CD4-positive, alpha-beta memory T cell (primary cell): ENCODE data around the gene HS6ST3. TPM values are rescaled to one million over a fixed set of nuclear protein-coding genes. Genes with fewer than 3 reads are reported as not detected.

Experiments used
- CTCF ChIA-PET: fragments of 350-600 bp; sonication (Branson Sonifier 250); formaldehyde crosslinking; loops from one replicate; lab custom pipeline; 2021; ENCODE audit warnings: inconsistent platforms; ENCODE audit not compliant: partially characterized antibody; lab: Charles Lee
- POLR2A ChIA-PET: fragments of 350-600 bp; sonication (Branson Sonifier 250); formaldehyde crosslinking; loops from one replicate; lab custom pipeline; 2021; ENCODE audit not compliant: partially characterized antibody; lab: Charles Lee
- DNase-seq, 5 donors: peaks; one replicate each; pipeline versions ENCODE4 v3.0.0 to v3.0.0-alpha.2; 2020 to 2022; ENCODE audit warnings: mixed read lengths in 1 of 5
- H3K27ac ChIP-seq: one replicate; pipeline ENCODE4 v1.7.0; 2013; ENCODE audit warnings: low read depth, low read length
- H3K27me3 ChIP-seq: 2 replicates; pipeline ENCODE4 v1.7.0; 2013; ENCODE audit warnings: mild to moderate bottlenecking, low read length, moderate library complexity; ENCODE audit not compliant: insufficient read depth
- H3K36me3 ChIP-seq: 2 replicates; pipeline ENCODE4 v1.7.0; 2013; ENCODE audit warnings: mild to moderate bottlenecking, low read length, moderate library complexity; ENCODE audit not compliant: insufficient read depth
- H3K4me1 ChIP-seq: 2 replicates; pipeline ENCODE4 v1.7.0; 2013; ENCODE audit warnings: mild to moderate bottlenecking, low read length, moderate library complexity; ENCODE audit not compliant: insufficient read depth
- H3K4me3 ChIP-seq, 2 donors: one replicate each; pipeline ENCODE4 v1.7.0; 2013; ENCODE audit warnings: low read length in 2 of 2, mild to moderate bottlenecking in 1 of 2
- H3K9me3 ChIP-seq, 2 donors: one replicate each; pipeline ENCODE4 v1.7.0; 2013; ENCODE audit warnings: low read length in 2 of 2, control low read depth in 1 of 2; ENCODE audit not compliant: control insufficient read depth in 1 of 2
- H3K27ac Mint-ChIP-seq, 7 donors: one replicate each; pipeline ENCODE4 v1.8.0; 2020 to 2021; ENCODE audit warnings: mixed read lengths in 7 of 7, mild to moderate bottlenecking in 6 of 7, inconsistent platforms in 3 of 7, moderate library complexity in 3 of 7
- H3K27me3 Mint-ChIP-seq, 2 donors: one replicate each; pipeline ENCODE4 v1.8.0; 2020 to 2021; ENCODE audit warnings: mixed read lengths in 2 of 2
- H3K36me3 Mint-ChIP-seq, 2 donors: one replicate each; pipeline ENCODE4 v1.8.0; 2020 to 2021; ENCODE audit warnings: mixed read lengths in 2 of 2, inconsistent platforms in 1 of 2, mild to moderate bottlenecking in 1 of 2
- H3K4me1 Mint-ChIP-seq, 4 donors: one replicate each; pipeline ENCODE4 v1.8.0; 2020 to 2021; ENCODE audit warnings: mixed read lengths in 4 of 4, mild to moderate bottlenecking in 1 of 4
- H3K4me3 Mint-ChIP-seq, 8 donors: one replicate each; pipeline ENCODE4 v1.8.0; 2020 to 2021; ENCODE audit warnings: mixed read lengths in 8 of 8, mild to moderate bottlenecking in 7 of 8, moderate library complexity in 6 of 8, inconsistent platforms in 3 of 8
- H3K9me3 Mint-ChIP-seq, 8 donors: one replicate each; pipeline ENCODE4 v1.8.0; 2020 to 2021; ENCODE audit warnings: mixed read lengths in 8 of 8, mild to moderate bottlenecking in 5 of 8, inconsistent platforms in 3 of 8, moderate library complexity in 1 of 8
- intact Hi-C: fragments of 100-400 bp; cut with micrococcal nuclease; formaldehyde crosslinking; loops from one replicate; pipeline ENCODE4 v1.15.1; 2023
- polyA plus RNA-seq, 2 donors: library from polyadenylated mRNA; unstranded; fragments of 300-500 nt; fragmentation: Illumina TruSeq; gene quantifications; one replicate each; pipeline ENCODE4 v1.2.3, GENCODE V29; 2021
- total RNA-seq, 2 experiments: library from RNA; stranded (reverse); gene quantifications; one replicate each; pipeline ENCODE4 v1.2.3, GENCODE V29; 2021

HS6ST3 gene
- total and polyA plus RNA-seq, 4 experiments from 2014 or later = not detected

GRCh38 chr13:96273196-96273595, 183.3 kb downstream of the HS6ST3 start:
- no peaks in the 10 kb centered on the region for H3K36me3 Mint-ChIP-seq
- H3K4me3 Mint-ChIP-seq = no peak overlapping the region
- H3K27ac Mint-ChIP-seq = no peak overlapping the region
- H3K36me3 ChIP-seq = no peaks in the 10 kb centered on the region
- no peaks in the 10 kb centered on the region for H3K27me3 ChIP-seq
- no peak overlapping the region for H3K27ac ChIP-seq
- DNase-seq = no peak
- CTCF ChIA-PET = no interaction called here
- intact Hi-C loops = no loop called here
- no peaks in the 10 kb centered on the region for H3K4me1 Mint-ChIP-seq
- H3K4me3 ChIP-seq = no peak overlapping the region
- no peaks in the 10 kb centered on the region for H3K4me1 ChIP-seq
- peaks cover 0 to 6% (median 2%) of the 10 kb centered on the region in 8 donors for H3K9me3 Mint-ChIP-seq
- H3K27me3 Mint-ChIP-seq = no peaks in the 10 kb centered on the region
- H3K9me3 ChIP-seq = no peaks in the 10 kb centered on the region
- POLR2A ChIA-PET = no interaction called here

GRCh38 chr13:96274046-96274445, 184.1 kb downstream of the HS6ST3 start:
- no peaks in the 10 kb centered on the region for H3K36me3 ChIP-seq
- POLR2A ChIA-PET = no interaction called here
- no peak overlapping the region for H3K4me3 ChIP-seq
- Mint-ChIP-seq H3K27ac (no peak overlapping the region), H3K4me1 (no peaks in the 10 kb centered on the region), H3K4me3 (no peak overlapping the region), H3K9me3 (peaks cover 0 to 6% (median 2%) of the 10 kb centered on the region in 8 donors), H3K27me3 (no peaks in the 10 kb centered on the region), H3K36me3 (no peaks in the 10 kb centered on the region)
- CTCF ChIA-PET = no interaction called here
- H3K9me3 ChIP-seq = no peaks in the 10 kb centered on the region
- H3K27ac ChIP-seq = no peak overlapping the region
- no peaks in the 10 kb centered on the region for H3K4me1 ChIP-seq
- DNase-seq = no peak
- H3K27me3 ChIP-seq = no peaks in the 10 kb centered on the region
- intact Hi-C loops = no loop called here

GRCh38 chr13:96279904-96280303, 190.0 kb downstream of the HS6ST3 start:
- no peak overlapping the region for H3K4me3 Mint-ChIP-seq
- H3K4me1 Mint-ChIP-seq = no peaks in the 10 kb centered on the region
- Histone ChIP-seq H3K9me3 (no peaks in the 10 kb centered on the region), H3K27ac (no peak overlapping the region), H3K4me1 (no peaks in the 10 kb centered on the region), H3K36me3 (no peaks in the 10 kb centered on the region), H3K27me3 (no peaks in the 10 kb centered on the region), H3K4me3 (no peak overlapping the region)
- H3K27me3 Mint-ChIP-seq = no peaks in the 10 kb centered on the region
- peaks cover 0 to 6% (median under 1%) of the 10 kb centered on the region in 8 donors for H3K9me3 Mint-ChIP-seq
- DNase-seq = no peak
- no peak overlapping the region for H3K27ac Mint-ChIP-seq
- no peaks in the 10 kb centered on the region for H3K36me3 Mint-ChIP-seq
- ChIA-PET POLR2A (no interaction called here), CTCF (no interaction called here)
- intact Hi-C loops = no loop called here

- peaks cover 0 to 8% (median under 1%) of the 10 kb centered on the region in 8 donors for H3K9me3 Mint-ChIP-seq
- Histone ChIP-seq H3K4me3 (no peak overlapping the region), H3K27me3 (no peaks in the 10 kb centered on the region), H3K9me3 (no peaks in the 10 kb centered on the region), H3K4me1 (no peaks in the 10 kb centered on the region), H3K27ac (no peak overlapping the region), H3K36me3 (no peaks in the 10 kb centered on the region)
- CTCF ChIA-PET = no interaction called here
- no peak for DNase-seq
- H3K27ac Mint-ChIP-seq = no peak overlapping the region
- no peaks in the 10 kb centered on the region for H3K36me3 Mint-ChIP-seq
- intact Hi-C loops = no loop called here
- no peak overlapping the region for H3K4me3 Mint-ChIP-seq
- no peaks in the 10 kb centered on the region for H3K27me3 Mint-ChIP-seq
- POLR2A ChIA-PET = no interaction called here
- H3K4me1 Mint-ChIP-seq = no peaks in the 10 kb centered on the region
These were observed 195.1 kb downstream of the HS6ST3 start for GRCh38 chr13:96284971-96285370.

- Mint-ChIP-seq H3K27ac (no peak overlapping the region), H3K4me1 (no peaks in the 10 kb centered on the region), H3K27me3 (no peaks in the 10 kb centered on the region), H3K9me3 (peaks cover 0 to 8% (median 3%) of the 10 kb centered on the region in 8 donors), H3K36me3 (no peaks in the 10 kb centered on the region), H3K4me3 (no peak overlapping the region)
- Histone ChIP-seq H3K27ac (no peak overlapping the region), H3K9me3 (no peaks in the 10 kb centered on the region), H3K27me3 (no peaks in the 10 kb centered on the region), H3K4me3 (no peak overlapping the region), H3K36me3 (no peaks in the 10 kb centered on the region), H3K4me1 (no peaks in the 10 kb centered on the region)
- intact Hi-C loops = no loop called here
- ChIA-PET CTCF (no interaction called here), POLR2A (no interaction called here)
- no peak for DNase-seq
These were observed 195.8 kb downstream of the HS6ST3 start for GRCh38 chr13:96285729-96286128.

- peaks cover 0 to 12% (median 4%) of the 10 kb centered on the region in 8 donors for H3K9me3 Mint-ChIP-seq
- Histone ChIP-seq H3K36me3 (no peaks in the 10 kb centered on the region), H3K4me1 (no peaks in the 10 kb centered on the region), H3K4me3 (no peak overlapping the region), H3K27me3 (no peaks in the 10 kb centered on the region), H3K9me3 (no peaks in the 10 kb centered on the region), H3K27ac (no peak overlapping the region)
- intact Hi-C loops = no loop called here
- no peak overlapping the region for H3K27ac Mint-ChIP-seq
- H3K36me3 Mint-ChIP-seq = no peaks in the 10 kb centered on the region
- no peaks in the 10 kb centered on the region for H3K4me1 Mint-ChIP-seq
- DNase-seq = no peak
- ChIA-PET POLR2A (no interaction called here), CTCF (no interaction called here)
- no peak overlapping the region for H3K4me3 Mint-ChIP-seq
- H3K27me3 Mint-ChIP-seq = no peaks in the 10 kb centered on the region
These were observed 205.3 kb downstream of the HS6ST3 start for GRCh38 chr13:96294930-96295881.

GRCh38 chr13:96297360-96297759, 207.5 kb downstream of the HS6ST3 start:
- no peak overlapping the region for H3K4me3 Mint-ChIP-seq
- no peak overlapping the region for H3K27ac Mint-ChIP-seq
- Histone ChIP-seq H3K36me3 (no peaks in the 10 kb centered on the region), H3K27me3 (no peaks in the 10 kb centered on the region), H3K9me3 (no peaks in the 10 kb centered on the region), H3K27ac (no peak overlapping the region), H3K4me1 (no peaks in the 10 kb centered on the region), H3K4me3 (no peak overlapping the region)
- DNase-seq = no peak
- ChIA-PET POLR2A (no interaction called here), CTCF (no interaction called here)
- peaks cover 0 to 6% (median 3%) of the 10 kb centered on the region in 8 donors for H3K9me3 Mint-ChIP-seq
- no peaks in the 10 kb centered on the region for H3K36me3 Mint-ChIP-seq
- H3K4me1 Mint-ChIP-seq = no peaks in the 10 kb centered on the region
- H3K27me3 Mint-ChIP-seq = no peaks in the 10 kb centered on the region
- intact Hi-C loops = no loop called here
